ENCODE results near the gene NRSN2. TPM values are rescaled to one million over a fixed set of nuclear protein-coding genes. Genes with fewer than 3 reads are reported as not detected.

NRSN2 gene
- total RNA-seq, 1 experiment from 2014 or later: 43.4 TPM

- ChIA-PET CTCF (no interaction called here), POLR2A (ENCODE audit: low non-redundant PET) (no interaction called here)
- intact Hi-C loops (cut with micrococcal nuclease; ENCODE audit: unreplicated experiment): no loop called here
- no peaks in the 10 kb centered on the region for H3K36me3 ChIP-seq (ENCODE audit: insufficient read depth, low read length, poor library complexity, severe bottlenecking)
- no TSS peak for BruUV-seq (replicated peaks)
- H3K27me3 ChIP-seq (replicated peaks; ENCODE audit: insufficient read depth, low read depth, low read length, poor library complexity): no peaks in the 10 kb centered on the region
- no peak overlapping the region for H3K4me3 ChIP-seq (ENCODE audit: low read depth, low read length, poor library complexity, severe bottlenecking)
- DNase-seq (ENCODE audit: low spot score): no peak
- peaks cover 32% of the 10 kb centered on the region for H3K4me1 ChIP-seq (ENCODE audit: insufficient read depth, low read length, poor library complexity, severe bottlenecking)
- TF ChIP-seq CTCF (conservative IDR thresholded peaks at IDR 0.05; ENCODE audit: low read depth, low read length) (no peak), EZH2 (IDR thresholded peaks at IDR 0.05; ENCODE audit: borderline replicate concordance, low read depth, low read length, poor library complexity, severe bottlenecking) (no peak)
- no peak overlapping the region for H3K27ac ChIP-seq (ENCODE audit: low read depth, low read length, poor library complexity, severe bottlenecking)
- no peaks in the 10 kb centered on the region for H3K9me3 ChIP-seq (ENCODE audit: low read depth, low read length, poor library complexity, severe bottlenecking)
These were observed 34.8 kb upstream of the NRSN2 start for GRCh38 chr20:312067-312466.

- intact Hi-C loops (cut with micrococcal nuclease; ENCODE audit: unreplicated experiment): no loop called here
- CTCF ChIA-PET: no interaction called here
- TF ChIP-seq EZH2 (IDR thresholded peaks at IDR 0.05; ENCODE audit: borderline replicate concordance, low read depth, low read length, poor library complexity, severe bottlenecking): no peak
- no peak for TF ChIP-seq CTCF (conservative IDR thresholded peaks at IDR 0.05; ENCODE audit: low read depth, low read length)
- BruUV-seq (replicated peaks): no TSS peak
- H3K27me3 ChIP-seq (replicated peaks; ENCODE audit: insufficient read depth, low read depth, low read length, poor library complexity): no peaks in the 10 kb centered on the region
- no peak overlapping the region for H3K27ac ChIP-seq (ENCODE audit: low read depth, low read length, poor library complexity, severe bottlenecking)
- no peak overlapping the region for H3K4me3 ChIP-seq (ENCODE audit: low read depth, low read length, poor library complexity, severe bottlenecking)
- DNase-seq (ENCODE audit: low spot score): no peak
- H3K9me3 ChIP-seq (ENCODE audit: low read depth, low read length, poor library complexity, severe bottlenecking): no peaks in the 10 kb centered on the region
- no peaks in the 10 kb centered on the region for H3K36me3 ChIP-seq (ENCODE audit: insufficient read depth, low read length, poor library complexity, severe bottlenecking)
- POLR2A ChIA-PET (ENCODE audit: low non-redundant PET): no interaction called here
- peaks cover 32% of the 10 kb centered on the region for H3K4me1 ChIP-seq (ENCODE audit: insufficient read depth, low read length, poor library complexity, severe bottlenecking)
These were observed 34.0 kb upstream of the NRSN2 start for GRCh38 chr20:312866-313265.

- TF ChIP-seq EZH2 (IDR thresholded peaks at IDR 0.05; ENCODE audit: borderline replicate concordance, low read depth, low read length, poor library complexity, severe bottlenecking): no peak
- no peak for TF ChIP-seq CTCF (conservative IDR thresholded peaks at IDR 0.05; ENCODE audit: low read depth, low read length)
- ChIA-PET POLR2A (ENCODE audit: low non-redundant PET) (no interaction called here), CTCF (no interaction called here)
- Histone ChIP-seq H3K36me3 (ENCODE audit: insufficient read depth, low read length, poor library complexity, severe bottlenecking) (no peaks in the 10 kb centered on the region), H3K27me3 (replicated peaks; ENCODE audit: insufficient read depth, low read depth, low read length, poor library complexity) (no peaks in the 10 kb centered on the region), H3K4me3 (ENCODE audit: low read depth, low read length, poor library complexity, severe bottlenecking) (no peak overlapping the region), H3K27ac (ENCODE audit: low read depth, low read length, poor library complexity, severe bottlenecking) (no peak overlapping the region), H3K9me3 (ENCODE audit: low read depth, low read length, poor library complexity, severe bottlenecking) (no peaks in the 10 kb centered on the region), H3K4me1 (ENCODE audit: insufficient read depth, low read length, poor library complexity, severe bottlenecking) (peaks cover 27% of the 10 kb centered on the region)
- BruUV-seq (replicated peaks): no TSS peak
- no peak for DNase-seq (ENCODE audit: low spot score)
- intact Hi-C loops (cut with micrococcal nuclease; ENCODE audit: unreplicated experiment): no loop called here
These were observed 33.5 kb upstream of the NRSN2 start for GRCh38 chr20:313402-313801.
